Right renal cortex interstitium (tissue), 3 donors: ENCODE results near the gene MATR3. TPM values are rescaled to one million over a fixed set of nuclear protein-coding genes. Genes with fewer than 3 reads are reported as not detected.
"Not testable (repeated sequence)": the region's sequence is repeated elsewhere in the genome, so short reads cannot be mapped to it uniquely, and the experiment has no call there.

Experiments
- DNase-seq, 3 donors: peaks; one replicate each; pipeline ENCODE4 v3.0.0-alpha.2; 2013; ENCODE audit warnings: low read depth in 3 of 3, low spot score in 2 of 3
- polyA plus RNA-seq, 3 donors: library from polyadenylated mRNA; unstranded; fragments of 120-200 nt; gene quantifications; one replicate each; pipeline ENCODE4 v1.2.1, GENCODE V29; 2013; ENCODE audit not compliant: insufficient read length in 3 of 3

MATR3 gene, protein sequence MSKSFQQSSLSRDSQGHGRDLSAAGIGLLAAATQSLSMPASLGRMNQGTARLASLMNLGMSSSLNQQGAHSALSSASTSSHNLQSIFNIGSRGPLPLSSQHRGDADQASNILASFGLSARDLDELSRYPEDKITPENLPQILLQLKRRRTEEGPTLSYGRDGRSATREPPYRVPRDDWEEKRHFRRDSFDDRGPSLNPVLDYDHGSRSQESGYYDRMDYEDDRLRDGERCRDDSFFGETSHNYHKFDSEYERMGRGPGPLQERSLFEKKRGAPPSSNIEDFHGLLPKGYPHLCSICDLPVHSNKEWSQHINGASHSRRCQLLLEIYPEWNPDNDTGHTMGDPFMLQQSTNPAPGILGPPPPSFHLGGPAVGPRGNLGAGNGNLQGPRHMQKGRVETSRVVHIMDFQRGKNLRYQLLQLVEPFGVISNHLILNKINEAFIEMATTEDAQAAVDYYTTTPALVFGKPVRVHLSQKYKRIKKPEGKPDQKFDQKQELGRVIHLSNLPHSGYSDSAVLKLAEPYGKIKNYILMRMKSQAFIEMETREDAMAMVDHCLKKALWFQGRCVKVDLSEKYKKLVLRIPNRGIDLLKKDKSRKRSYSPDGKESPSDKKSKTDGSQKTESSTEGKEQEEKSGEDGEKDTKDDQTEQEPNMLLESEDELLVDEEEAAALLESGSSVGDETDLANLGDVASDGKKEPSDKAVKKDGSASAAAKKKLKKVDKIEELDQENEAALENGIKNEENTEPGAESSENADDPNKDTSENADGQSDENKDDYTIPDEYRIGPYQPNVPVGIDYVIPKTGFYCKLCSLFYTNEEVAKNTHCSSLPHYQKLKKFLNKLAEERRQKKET
- 100 to 1,000 TPM; 702 to 822 (median 791) TPM for polyA plus RNA-seq

DNA sequence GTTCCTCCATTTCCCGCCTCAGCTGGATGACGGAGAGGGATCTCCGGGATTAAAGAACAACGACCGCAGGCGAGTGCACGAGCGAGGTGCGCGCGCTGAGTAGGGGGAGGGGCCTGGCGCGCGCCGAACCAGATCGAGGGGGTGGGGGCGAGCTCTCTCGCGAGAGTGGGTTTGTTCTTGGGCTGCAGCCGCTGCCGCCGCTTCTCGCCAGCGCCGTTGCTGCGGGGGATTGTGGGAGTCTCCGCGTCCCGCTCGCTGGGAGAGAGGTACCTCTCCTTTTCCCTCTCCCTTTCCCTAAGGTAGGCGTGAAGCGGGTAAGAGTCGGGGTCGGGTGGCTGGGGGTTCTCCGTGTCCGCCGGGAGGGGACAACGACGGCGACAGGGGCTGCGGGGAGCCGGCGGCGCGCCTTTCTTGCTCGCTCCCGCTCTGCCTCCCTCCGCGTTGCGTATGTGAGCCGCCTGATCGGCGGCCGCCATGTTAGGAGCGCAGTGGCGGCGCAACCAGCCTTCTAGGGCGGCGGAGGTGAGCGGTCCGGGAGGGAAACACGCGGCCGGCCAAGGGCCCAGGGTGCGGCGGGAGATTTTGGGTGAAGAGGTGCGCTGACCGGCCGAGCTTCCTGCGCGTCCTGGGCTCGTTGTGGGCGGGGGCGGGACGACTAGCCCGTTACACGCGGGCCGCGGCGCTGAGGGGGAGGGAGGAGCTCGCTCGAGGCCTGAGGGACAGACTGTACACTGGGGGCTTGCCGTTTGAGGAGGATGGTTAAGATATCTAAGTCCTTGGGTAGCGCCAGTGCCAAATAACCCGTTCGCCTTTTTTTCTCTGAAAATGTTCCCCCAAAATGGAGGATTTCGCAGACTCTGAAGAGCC is at the start of gene MATR3:
Gene MATR3, plus strand, starts transcription at position 234 of the 867 bp plus-strand sequence. CDS start 13,676 bp downstream, outside the sequence.
- DNase-seq = peak; percentile 88 to 92 (median 90)

DNA sequence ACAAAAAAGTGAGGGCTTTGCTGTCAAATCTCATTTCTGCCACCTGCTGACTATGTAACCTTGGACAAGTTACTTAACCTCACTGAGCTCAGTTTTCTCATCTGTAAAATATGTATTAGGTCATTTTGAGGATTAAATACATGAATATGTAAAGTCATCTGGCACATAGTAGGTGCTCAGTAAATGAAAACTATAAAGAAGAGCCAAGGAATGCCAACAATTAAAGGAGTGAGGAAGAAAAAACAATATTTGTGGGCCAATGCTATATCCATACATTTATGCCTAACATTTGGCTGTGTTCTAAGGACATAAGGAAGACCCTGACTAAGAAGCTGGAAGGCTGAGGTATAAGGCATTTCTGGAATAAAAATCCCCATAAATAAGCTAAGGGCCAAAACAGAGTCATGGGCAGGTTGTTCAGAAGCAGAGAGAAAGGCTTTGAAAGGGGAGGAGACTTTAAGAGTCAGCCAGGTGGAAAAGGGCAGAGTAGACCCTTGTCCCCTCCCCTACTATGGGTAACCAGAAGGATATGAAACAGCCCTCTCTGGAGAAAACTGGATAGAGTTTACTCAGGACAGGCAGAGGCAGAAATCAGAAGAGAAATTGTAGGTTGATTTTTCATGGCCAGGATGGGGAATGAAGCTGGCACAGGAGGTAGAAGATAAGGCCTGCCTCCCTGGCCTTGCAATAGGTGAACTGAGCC is 47.8 kb upstream of the MATR3 start:
- DNase-seq = no peak

DNA sequence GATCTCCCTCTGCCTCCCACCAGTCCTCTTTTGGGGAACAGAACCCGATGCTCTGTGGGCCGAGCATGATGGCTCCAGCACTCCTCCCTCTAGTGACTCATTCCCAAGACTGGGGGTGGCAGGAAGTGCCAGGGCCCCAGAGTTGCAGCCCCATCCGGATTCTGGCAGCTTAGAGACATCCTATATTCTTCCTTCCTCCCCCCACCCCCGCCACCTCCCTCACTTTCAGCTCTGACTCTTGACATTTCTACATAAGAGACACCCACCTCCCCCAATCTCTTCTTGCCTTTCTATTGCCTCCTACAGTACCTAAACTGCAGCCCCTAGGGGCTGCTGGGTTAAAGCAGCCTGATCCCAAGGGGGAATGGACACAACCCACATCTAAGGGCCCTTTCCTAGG is 47.1 kb upstream of the MATR3 start:
- DNase-seq = no peak

DNA sequence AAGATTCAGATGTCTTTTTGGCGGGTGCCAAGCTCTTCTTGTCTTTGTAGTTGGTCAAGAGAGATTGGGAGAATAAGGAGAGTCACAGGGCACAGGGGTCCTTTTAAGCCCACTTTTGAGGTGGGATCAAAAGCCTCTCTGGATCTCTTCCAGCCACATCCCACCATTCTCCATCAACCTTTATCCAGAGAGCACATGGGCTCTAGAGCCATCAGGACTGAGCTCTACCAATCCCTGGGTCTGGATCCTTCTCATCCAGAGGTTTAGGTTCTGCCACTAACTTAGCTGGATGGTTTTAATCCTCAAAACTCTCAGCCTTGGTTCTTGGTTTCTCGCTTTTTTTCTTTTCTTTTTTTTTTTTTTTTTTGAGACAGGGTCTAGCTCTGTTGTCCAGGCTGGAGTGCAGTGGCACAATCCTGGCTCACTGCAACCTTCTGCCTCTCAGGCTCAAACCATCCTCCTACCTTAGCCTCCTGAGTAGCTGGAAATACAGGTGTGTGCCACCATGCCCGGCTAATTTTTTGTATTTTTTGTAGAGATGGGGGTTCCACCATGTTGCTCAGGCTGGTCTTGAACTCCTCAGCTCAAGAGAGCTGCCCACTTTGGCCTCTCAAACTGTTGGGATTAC is 44.6 kb upstream of the MATR3 start:
- DNase-seq = no peak

DNA sequence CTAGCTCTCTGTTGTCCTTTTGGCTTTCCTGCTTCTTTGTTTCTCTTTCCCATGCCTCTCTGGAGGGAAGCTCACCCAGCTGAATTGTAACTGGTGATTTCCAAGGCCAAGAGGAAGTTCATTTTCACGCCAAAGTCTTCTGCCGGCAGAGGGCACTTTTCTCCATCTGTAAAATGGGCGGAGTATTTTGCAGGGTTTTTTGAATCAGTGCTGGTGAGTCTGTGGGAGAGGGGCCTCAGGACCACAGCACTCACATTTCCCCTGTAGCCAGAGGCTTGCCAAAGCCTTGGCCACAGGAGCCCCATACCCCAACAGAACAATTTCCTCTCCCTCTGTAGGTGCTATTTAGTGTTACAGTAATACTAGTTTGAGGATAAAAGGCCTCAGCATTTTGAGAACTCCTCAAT is 42.3 kb upstream of the MATR3 start:
- no peak for DNase-seq

DNA sequence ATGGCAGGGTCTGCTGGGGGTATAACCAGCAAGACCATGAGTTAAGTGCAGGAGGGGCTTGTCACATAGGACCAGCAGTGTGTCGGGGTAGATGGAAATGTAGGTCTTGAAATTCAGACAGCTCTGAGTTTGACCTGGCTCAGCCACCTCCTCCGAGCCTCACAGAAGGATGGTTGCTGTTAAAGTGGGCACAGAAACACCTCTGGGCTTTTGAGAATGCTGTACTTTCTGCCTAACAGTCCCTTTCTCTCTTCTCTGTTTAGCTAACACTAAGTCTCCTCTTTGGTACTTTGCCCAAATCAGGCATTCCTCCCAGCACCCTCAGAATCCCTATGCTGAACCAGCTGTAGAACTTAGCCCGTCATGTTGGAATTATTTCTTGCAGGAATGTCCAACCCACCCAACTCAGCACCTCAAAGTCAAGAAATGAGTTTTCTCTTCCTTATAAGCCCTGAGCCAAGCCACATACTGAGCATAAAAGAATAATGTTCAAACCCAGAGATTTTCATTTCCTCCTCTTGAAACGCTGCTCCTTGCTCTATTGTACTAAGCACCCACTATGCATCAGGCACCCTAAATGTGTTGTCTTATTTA is 41.7 kb upstream of the MATR3 start:
- DNase-seq = no peak

DNA sequence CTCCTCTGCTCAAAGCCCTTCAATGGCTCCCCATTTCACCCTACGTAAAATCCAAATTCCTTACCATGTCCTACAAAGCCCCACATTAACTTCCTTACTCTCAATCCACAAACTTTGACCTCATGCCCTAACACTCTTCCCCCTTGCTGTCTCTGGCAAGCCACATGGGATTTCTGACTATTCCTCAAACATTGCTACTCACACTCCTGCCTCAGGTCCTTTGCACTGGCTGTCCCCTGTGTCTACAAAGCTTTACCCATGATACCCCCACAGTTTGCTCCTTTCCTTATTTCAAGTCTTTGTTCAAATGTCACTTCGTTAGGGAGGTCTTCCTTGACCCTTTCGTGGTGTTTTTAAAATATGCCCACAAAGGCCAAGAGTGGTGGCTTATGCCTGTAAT is 40.4 kb upstream of the MATR3 start:
- DNase-seq = no peak

DNA sequence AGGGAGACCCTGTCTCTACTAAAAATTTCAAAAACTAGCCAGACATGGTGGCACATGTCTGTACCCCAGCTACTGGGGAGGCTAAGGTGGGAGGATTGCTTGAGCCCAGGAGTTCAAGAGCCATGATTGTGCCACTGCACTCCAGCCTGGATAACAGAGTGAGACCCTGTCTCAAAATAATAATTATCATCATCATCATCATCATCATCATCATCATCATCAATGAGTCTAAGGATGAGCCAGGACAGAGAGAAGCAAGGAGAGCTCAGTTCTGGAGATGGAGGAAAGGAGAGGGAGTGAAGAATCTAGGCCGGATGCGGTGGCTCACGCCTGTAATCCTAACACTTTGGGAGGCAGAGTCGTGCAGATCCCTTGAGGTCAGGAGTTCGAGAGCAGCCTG is 36.7 kb upstream of the MATR3 start:
- DNase-seq = no peak

DNA sequence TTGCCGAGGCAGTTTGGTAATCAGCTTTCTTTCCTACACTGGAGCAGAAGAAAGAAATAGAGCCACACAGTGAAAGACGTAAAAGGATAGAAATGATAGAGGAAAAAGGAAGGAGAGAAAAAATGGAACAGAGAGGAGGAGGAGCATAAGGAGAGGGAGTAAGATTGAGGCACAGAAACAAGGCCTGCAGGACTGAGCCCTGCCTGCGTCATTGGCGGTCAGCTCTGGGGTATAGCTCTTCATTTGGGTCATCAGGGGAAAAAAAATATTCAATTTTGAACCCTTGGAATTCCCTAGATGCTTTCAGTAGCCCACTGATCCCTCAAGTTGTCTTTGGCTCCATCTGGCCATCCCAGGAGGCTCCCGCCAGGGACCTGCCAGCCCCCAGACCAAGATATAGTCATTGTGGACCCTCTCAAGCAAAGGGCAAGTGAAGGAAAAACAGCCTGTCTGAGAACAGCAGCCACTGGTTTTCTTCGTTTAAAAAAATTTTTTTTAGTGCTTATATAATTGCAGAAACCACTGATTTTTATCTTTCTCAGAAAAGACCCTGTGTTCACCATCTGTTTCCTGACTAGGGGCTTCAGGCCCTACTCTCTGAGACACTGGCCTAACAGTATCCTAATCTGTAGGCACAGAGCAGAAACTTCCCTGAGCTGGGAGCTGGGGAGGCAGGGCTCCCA is 31.3 kb upstream of the MATR3 start:
- DNase-seq = no peak

DNA sequence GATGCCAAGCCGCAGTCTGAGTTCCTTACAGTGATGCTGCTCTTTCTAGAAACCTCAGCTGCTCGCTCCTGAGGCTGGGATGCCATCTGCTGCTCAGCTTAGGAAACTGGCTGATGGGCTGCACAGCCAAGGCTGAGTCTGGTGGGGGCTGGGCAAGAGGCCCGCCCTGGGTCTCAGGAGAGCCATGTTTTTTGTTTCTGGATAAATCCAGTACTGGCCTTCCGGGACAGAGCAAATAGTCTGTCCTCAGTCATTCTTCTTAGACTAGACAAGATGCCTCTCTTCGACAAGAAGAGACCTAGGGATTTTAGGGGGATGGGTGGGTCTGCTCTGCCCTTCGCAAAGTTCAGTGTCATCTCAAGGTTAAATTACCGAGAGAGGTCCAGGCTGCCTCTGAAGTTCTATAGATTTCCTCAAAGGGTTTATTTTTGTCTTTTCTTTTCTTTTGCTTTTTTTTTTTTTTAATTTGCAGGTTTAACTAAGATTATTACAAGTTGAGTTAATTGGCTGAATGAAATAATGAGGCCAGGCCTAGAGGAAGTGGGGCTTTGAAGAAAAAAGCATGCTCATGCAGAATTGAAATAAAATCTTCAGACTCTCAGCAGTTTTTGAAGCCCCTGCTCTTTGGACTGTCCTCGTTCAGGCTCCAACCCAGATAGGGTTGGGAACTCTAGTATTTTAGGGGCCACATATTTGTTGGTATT is 30.6 kb upstream of the MATR3 start:
- DNase-seq = peak; percentile 76 to 81 (median 80)

DNA sequence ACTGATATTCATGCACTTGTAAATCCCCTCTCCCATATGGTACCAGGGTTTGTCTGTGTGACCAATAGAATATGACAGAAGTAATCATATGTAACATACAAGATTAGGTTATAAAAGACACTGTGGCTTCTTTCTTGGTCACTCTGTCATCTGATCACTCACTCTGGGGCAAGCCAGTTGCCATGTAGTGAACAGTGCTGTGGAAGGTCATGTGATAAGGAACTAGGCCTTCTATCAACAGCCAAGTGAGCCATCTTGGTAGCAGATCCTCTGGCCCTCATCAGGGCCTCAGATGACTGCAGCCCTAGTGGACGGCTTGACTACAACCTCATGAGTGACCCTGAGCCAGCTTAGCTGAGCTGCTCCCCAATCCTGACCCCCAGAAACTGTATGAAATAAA is 30.0 kb upstream of the MATR3 start:
- no peak for DNase-seq

DNA sequence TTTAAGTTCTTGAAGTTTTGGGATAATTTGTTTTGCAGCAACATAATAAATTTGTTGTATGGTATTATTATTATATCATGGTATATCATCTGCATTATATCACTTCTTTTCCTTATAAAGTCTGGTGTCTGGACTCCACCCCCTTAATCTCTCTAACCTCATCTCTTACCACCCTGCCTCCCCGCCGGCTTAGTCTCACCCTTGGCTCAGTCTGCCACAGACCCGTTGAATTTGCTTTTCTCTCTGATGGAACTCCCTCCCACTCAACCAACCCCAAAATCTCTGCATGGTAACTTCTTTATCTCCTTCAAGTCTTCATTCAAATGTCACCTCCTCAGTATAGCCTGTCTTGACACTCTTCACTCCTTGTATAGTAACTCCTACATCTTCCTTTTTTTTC is 29.6 kb upstream of the MATR3 start:
- DNase-seq = no peak

DNA sequence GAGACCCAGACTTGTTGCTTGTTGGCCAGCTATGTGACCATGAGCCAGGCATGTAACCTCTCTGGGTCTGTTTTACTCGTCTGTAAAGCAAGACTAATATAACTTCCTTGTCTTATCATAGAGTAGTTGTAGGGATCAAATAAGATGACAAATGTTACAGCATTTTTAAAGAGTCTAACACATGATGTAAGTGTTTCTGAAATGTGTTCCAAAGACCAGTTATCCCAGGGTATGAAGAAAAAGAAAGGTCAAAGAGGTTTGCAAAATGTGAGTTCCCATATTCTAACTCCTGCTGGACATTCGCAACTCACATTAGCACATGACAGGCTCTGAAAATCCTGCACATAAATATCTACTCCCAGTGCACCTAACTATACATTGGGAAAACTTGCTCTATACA is 28.5 kb upstream of the MATR3 start:
- no peak for DNase-seq

DNA sequence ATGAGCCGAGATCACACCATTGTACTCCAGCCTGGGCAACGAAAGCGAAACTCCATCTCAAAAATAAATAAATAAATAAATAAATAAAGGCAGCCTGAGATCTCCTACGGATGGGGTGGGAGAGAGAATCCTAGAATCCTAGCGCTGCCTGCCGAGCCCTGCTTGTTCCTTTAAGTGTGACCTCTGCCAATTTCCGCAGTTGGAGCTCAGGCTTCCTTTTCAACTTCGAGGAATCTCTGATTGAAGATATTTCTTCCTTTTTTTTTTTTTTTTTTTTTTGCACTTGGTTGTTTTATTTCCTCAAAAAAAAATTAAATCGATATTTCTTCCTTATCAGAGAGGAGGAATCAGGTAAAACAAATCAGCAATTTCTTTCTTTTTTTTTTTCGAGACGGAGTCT is 27.3 kb upstream of the MATR3 start:
- DNase-seq = no peak

DNA sequence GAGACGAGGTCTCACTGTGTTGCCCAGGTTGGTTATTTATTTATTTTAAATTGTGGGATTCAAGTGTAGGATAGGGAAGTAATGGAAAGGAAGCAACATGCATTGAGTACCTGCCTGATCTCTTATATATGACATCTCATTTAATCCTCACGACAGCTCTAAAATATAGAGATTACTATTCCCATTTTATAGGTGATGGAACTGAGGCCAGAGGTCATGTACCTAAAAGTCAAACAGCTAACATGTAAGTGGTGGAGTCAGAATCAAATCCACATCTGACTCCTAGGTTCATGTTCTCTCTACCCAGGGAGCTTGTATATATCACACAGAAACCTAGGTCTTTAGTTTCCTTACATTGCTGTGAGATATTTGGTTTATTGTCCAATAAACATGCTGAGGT is 26.1 kb upstream of the MATR3 start:
- DNase-seq = no peak

DNA sequence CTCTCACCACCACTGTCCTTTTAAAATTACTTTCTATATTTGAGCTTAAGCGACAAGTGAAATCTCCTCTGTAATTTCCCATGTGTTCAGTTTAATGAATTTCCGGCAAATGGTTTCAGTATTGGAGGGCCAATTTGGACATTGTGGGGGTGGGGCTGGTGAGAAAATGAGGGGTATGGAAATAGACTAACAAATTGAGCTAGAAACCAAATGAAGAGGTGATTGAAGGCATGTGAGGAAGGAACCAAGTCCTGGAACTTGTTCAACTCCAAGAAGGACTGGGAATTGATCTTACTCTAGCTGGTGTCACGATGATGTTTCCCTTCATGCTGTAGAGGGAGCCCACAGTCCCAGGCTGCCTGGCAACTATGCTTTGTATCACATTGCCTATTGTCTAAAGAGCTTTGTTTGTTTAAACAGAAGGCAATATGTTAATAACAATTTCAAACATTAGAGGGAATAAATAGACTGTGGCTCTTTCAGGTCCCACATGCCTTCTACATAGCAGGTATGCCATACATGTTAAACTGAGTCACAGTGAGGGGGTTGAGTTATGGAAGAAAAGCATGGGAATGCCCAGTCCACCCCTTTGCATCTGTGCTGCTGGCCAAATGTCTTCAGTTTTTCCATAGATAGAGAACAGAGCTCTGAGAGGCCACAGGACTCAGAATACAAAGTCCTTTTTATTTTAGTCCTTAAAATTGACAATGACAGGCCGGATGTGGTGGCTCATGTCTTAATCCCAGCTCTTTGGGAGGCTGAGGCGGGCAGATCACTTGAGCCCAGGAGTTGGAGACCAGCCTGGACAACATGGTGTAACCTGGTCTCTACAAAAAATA is 25.0 kb upstream of the MATR3 start:
- DNase-seq = no peak

DNA sequence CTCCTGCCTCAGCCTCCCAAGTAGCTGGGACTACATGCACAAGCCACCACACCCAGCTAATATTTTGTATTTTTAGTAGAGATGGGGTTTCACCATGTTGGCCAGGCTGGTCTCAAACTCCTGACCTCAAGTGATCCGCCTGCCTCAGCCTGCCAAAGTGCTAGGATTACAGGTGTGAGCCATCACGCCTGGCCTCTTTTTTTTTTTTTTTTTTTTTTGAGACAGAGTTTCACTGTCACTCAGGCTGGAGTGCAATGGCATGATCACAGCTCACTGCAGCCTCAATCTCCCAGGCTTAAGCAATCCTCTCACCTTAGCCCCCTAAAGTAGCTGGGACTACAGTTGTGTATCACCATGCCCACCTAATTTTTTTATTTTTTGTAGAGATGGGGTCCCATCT is 22.8 kb upstream of the MATR3 start:
- not testable (repeated sequence) for DNase-seq
